AG10803 (cell line): ENCODE results near the gene KLRC4.

Source experiments
- DNase-seq: peaks from one replicate; pipeline ENCODE4 v3.0.0; 2010; ENCODE audit warnings: low read depth
- H3K4me3 ChIP-seq: 2 replicates; pipeline ENCODE4 v1.5.1; 2011; ENCODE audit warnings: mild to moderate bottlenecking, low read length, control low read depth
- TF ChIP-seq, protein P1 (sequence below): conservative IDR thresholded peaks from 2 replicates; pipeline ENCODE4 v1.5.1; 2011; ENCODE audit warnings: mild to moderate bottlenecking, low read length, control low read depth, inconsistent platforms

Gene KLRC4

DNA sequence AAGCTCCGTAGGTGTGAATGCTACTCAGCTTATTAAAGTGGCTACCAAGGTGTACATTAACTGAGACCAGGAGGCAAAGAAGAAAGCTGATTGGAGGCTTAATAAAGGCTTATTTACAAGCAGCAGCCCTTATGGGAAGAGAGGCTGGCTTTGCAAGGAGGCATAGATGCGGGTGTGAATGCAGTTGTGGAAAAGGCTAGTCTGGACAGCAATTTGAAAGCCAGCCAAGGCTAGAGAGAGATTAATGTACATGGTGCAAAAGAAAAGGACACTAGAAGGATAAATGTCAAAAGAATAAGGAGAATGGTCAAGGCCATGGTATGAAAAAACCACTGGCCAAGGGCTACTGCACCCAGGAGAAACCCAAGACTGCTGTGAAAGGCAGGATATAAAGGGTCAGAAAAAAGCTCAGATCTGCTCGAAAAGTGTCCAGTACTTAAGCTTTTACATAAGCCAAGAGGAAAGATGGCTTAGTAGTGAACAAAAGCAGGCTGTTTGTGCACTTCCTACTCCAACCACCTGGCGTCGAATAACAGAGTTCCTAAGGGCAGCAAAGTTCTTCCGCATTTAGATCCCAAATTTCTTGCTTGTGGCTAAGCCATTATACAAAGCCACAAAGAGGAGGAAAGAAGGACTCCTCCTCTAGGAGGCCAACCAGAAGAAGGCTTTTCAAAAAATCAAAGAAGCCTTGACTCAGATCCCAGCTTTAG is 43.7 kb downstream of the KLRC4 start:
- TF ChIP-seq, protein P1, sequence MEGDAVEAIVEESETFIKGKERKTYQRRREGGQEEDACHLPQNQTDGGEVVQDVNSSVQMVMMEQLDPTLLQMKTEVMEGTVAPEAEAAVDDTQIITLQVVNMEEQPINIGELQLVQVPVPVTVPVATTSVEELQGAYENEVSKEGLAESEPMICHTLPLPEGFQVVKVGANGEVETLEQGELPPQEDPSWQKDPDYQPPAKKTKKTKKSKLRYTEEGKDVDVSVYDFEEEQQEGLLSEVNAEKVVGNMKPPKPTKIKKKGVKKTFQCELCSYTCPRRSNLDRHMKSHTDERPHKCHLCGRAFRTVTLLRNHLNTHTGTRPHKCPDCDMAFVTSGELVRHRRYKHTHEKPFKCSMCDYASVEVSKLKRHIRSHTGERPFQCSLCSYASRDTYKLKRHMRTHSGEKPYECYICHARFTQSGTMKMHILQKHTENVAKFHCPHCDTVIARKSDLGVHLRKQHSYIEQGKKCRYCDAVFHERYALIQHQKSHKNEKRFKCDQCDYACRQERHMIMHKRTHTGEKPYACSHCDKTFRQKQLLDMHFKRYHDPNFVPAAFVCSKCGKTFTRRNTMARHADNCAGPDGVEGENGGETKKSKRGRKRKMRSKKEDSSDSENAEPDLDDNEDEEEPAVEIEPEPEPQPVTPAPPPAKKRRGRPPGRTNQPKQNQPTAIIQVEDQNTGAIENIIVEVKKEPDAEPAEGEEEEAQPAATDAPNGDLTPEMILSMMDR, result peak; percentile 42
- peak; percentile 34 for DNase-seq
- peak overlapping the region; percentile 79 for H3K4me3 ChIP-seq

- TF ChIP-seq, protein P1, result no peak
- H3K4me3 ChIP-seq, result peak overlapping the region; percentile 79
- DNase-seq, result peak; percentile 72
Observed at GRCh38 chr12:10364815-10365622, 44.5 kb downstream of the KLRC4 start.

- DNase-seq, result peak; percentile 47
- peak overlapping the region; percentile 79 for H3K4me3 ChIP-seq
Observed at GRCh38 chr12:10363914-10364814, 45.4 kb downstream of the KLRC4 start.

GRCh38 chr12:10363658-10363913 is 46.0 kb downstream of the KLRC4 start:
- TF ChIP-seq, protein P1, result no peak
- H3K4me3 ChIP-seq, result peak overlapping the region; percentile 79
- DNase-seq, result no peak

More at GRCh38 chr12:10363914-10364814, 45.4 kb downstream of the KLRC4 start:
- TF ChIP-seq, protein P1, result no peak

DNA sequence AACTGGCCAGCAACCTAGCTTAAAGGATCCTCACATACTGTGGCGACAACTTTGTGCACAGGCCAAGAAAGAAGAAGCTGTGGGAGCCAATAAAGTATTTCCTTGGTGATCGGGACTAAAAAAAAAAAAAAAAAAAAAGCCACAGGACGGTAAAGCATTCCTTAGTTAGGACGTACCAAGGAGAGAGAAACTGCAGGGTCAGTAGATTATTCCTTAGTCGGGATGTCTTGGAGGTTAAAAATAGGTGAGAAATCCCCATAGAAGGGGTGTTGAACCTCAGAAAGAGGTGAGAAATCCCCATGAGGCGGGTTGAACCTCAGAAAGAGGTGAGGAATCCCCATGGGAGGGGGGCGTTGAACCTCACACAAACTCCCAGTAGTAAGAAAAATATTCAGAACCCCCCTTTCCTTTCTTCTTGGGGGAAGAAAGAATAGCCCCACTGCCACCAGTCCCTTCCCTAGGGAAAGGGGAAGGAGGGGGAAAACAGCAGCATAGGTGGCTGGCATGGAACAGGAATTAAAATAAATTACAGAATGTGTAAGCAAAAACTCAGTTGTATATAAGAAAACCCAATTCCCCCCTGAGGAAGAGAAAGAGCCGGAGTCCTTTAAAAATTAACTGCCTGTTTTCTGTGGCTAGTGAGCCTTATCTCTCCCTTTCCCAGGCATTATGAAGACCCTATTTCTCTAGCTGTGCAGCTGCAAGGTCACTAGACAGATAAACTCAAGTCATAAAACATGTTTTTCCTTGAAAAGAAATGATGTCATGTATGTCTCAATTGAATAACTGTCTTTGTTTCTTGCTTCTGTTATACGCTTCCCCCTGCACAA is 46.5 kb downstream of the KLRC4 start:
- TF ChIP-seq, protein P1, result no peak
- no peak overlapping the region for H3K4me3 ChIP-seq
- peak; percentile 29 for DNase-seq

DNA sequence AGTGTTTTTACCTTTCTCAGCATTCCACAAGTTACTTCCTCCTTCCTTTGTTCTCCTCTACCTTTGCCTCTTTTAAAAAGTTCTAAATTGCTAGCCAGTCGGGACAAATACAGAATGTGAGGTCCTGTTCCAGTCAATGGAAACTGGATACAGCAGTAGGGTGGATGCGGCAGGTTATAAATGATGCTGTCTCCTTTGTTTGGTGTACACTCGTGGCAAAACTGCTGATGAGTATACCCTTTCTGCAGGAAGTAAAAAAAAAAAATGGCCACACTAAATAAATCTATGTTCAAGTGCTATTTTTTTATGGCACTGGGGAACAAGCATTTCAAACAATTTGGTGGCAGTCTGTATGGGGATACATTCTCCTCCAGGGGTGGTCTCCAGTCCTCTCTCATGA is 47.2 kb downstream of the KLRC4 start:
- no peak for DNase-seq
- TF ChIP-seq, protein P1, result no peak
- no peak overlapping the region for H3K4me3 ChIP-seq
